Left colon (tissue), 2 donors: ENCODE data around the gene PSG3. TPM values are rescaled to one million over a fixed set of nuclear protein-coding genes. Genes with fewer than 3 reads are reported as not detected.
"Not testable (repeated sequence)": the region's sequence is repeated elsewhere in the genome, so short reads cannot be mapped to it uniquely, and the experiment has no call there.

Experiments used
- ATAC-seq: fragments of 200-7000 bp; cut with Tn5 transposase; one replicate; pipeline ENCODE4 v1.9.1; 2020; ENCODE audit warnings: mild to moderate bottlenecking, moderate library complexity
- DNase-seq, 2 donors: peaks; one replicate each; pipeline ENCODE4 v3.0.0-alpha.2; 2020
- intact Hi-C, 2 donors: fragments of 100-400 bp; cut with DNase I in 1 of 2; cut with micrococcal nuclease in 1 of 2; formaldehyde crosslinking; loops; one replicate each; pipeline versions ENCODE4 v1.11.2 to v1.14.0; 2022; cut with DNase I, micrococcal nuclease
- long read RNA-seq: library from polyadenylated mRNA; unstranded; transcript quantifications from one replicate; pipeline ENCODE4 v2.0.0, GENCODE V29; 2021
- total RNA-seq, 2 donors: library from RNA; stranded (reverse); fragmentation: NEBNext Ultra II Directional; extraction: Animal tissue kit (Norgen Biotek cat#: 25700); gene quantifications; one replicate each; pipeline ENCODE4 v1.2.1, GENCODE V29; 2021
- donor health status: DM: no; HTN: no; CAD: no.
- donor health status: DM: yes; HTN: yes; CAD: no.

Gene PSG3
- not detected for total RNA-seq
- long read RNA-seq = 0 reads

- DNase-seq, intact Hi-C loops, ATAC-seq: not testable (repeated sequence)
These were observed at the start of gene PSG3 for GRCh38 chr19:42740381-42740780. Gene PSG3 (minus strand): TSS chr19:42740481. CDS start chr19:42740384, 97 bp downstream.

- DNase-seq, ATAC-seq, intact Hi-C loops: not testable (repeated sequence)
These were observed 48.5 kb upstream of the PSG3 start for GRCh38 chr19:42788766-42789165.

GRCh38 chr19:42787766-42788165 is 47.5 kb upstream of the PSG3 start:
- intact Hi-C loops, DNase-seq, ATAC-seq: not testable (repeated sequence)

GRCh38 chr19:42776750-42777612 is 36.7 kb upstream of the PSG3 start:
- ATAC-seq, intact Hi-C loops: not testable (repeated sequence)

GRCh38 chr19:42774510-42775158 is 34.4 kb upstream of the PSG3 start:
- DNase-seq, intact Hi-C loops, ATAC-seq: not testable (repeated sequence)

More at GRCh38 chr19:42776750-42777612, 36.7 kb upstream of the PSG3 start:
- peak in 1 of 2 donors; percentile 48 for DNase-seq

GRCh38 chr19:42767319-42767718 is 27.0 kb upstream of the PSG3 start:
- DNase-seq, ATAC-seq, intact Hi-C loops: not testable (repeated sequence)

GRCh38 chr19:42766871-42767270 is 26.6 kb upstream of the PSG3 start:
- ATAC-seq, intact Hi-C loops, DNase-seq: not testable (repeated sequence)

GRCh38 chr19:42764836-42765235 is 24.6 kb upstream of the PSG3 start:
- ATAC-seq (no peak), DNase-seq (no peak)
- intact Hi-C loops = no loop called here

GRCh38 chr19:42762789-42763188 is 22.5 kb upstream of the PSG3 start:
- intact Hi-C loops = no loop called here
- DNase-seq = no peak
- ATAC-seq = no peak

GRCh38 chr19:42761924-42762295 is 21.6 kb upstream of the PSG3 start:
- ATAC-seq, intact Hi-C loops, DNase-seq: not testable (repeated sequence)

- intact Hi-C loops, ATAC-seq, DNase-seq: not testable (repeated sequence)
These were observed 21.0 kb upstream of the PSG3 start for GRCh38 chr19:42760954-42761923.

GRCh38 chr19:42758667-42759066 is 18.4 kb upstream of the PSG3 start:
- intact Hi-C loops, ATAC-seq, DNase-seq: not testable (repeated sequence)

GRCh38 chr19:42752246-42752645 is 12.0 kb upstream of the PSG3 start:
- DNase-seq, ATAC-seq, intact Hi-C loops: not testable (repeated sequence)

GRCh38 chr19:42741726-42742607 is 1.7 kb upstream of the PSG3 start:
- DNase-seq, intact Hi-C loops, ATAC-seq: not testable (repeated sequence)

- ATAC-seq, intact Hi-C loops, DNase-seq: not testable (repeated sequence)
These were observed 2.7 kb downstream of the PSG3 start for GRCh38 chr19:42737581-42738011.

- intact Hi-C loops, ATAC-seq, DNase-seq: not testable (repeated sequence)
These were observed 11.9 kb downstream of the PSG3 start for GRCh38 chr19:42728341-42728740.

- ATAC-seq, intact Hi-C loops, DNase-seq: not testable (repeated sequence)
These were observed 26.3 kb downstream of the PSG3 start for GRCh38 chr19:42714000-42714399.
